ENCODE measurements around the gene SYNE2. TPM values are rescaled to one million over a fixed set of nuclear protein-coding genes. Genes with fewer than 3 reads are reported as not detected.

The SYNE2 gene
- total RNA-seq, 1 experiment from 2014 or later: 67.4 TPM

GRCh38 chr14:64081174-64081746 lies 228.5 kb downstream of the SYNE2 start:
- Mint-ChIP-seq H3K4me3 (ENCODE audit: unreplicated experiment) (no peak overlapping the region), H3K9me3 (ENCODE audit: unreplicated experiment) (no peaks in the 10 kb centered on the region), H3K27ac (ENCODE audit: low read depth, unreplicated experiment) (peak overlapping the region; percentile 96), H3K36me3 (ENCODE audit: insufficient read depth, unreplicated experiment) (peaks cover 7% of the 10 kb centered on the region), H3K4me1 (ENCODE audit: insufficient read depth, unreplicated experiment) (peaks cover 33% of the 10 kb centered on the region), H3K27me3 (ENCODE audit: insufficient read depth, unreplicated experiment) (no peaks in the 10 kb centered on the region)
- intact Hi-C loops (cut with micrococcal nuclease): loop anchor here (5.0 kb wide), 1 partner anchor 36 kb away; no protein-coding TSS in a partner anchor
- no TSS peak for BruUV-seq (replicated peaks)
- POLR2A ChIA-PET: interaction anchor here (0.9 to 10.5 kb wide), 5 partner anchors 11 to 158 kb away, joined by 3 to 121 read pairs (median 97); no protein-coding TSS in a partner anchor
- no peak for DNase-seq (ENCODE audit: unreplicated experiment)
- CTCF ChIA-PET: interaction anchor here (0.7 to 3.0 kb wide), 4 partner anchors 20 to 405 kb away, joined by 3 to 12 read pairs (median 5); no protein-coding TSS in a partner anchor
- TF ChIP-seq CTCF (IDR thresholded peaks at IDR 0.05; ENCODE audit: unreplicated experiment): no peak

GRCh38 chr14:64082837-64083236 lies 230.0 kb downstream of the SYNE2 start:
- ChIA-PET CTCF (interaction anchor here (0.6 to 3.0 kb wide), 9 partner anchors 12 to 291 kb away, joined by 3 to 12 read pairs (median 4); no protein-coding TSS in a partner anchor), POLR2A (interaction anchor here (0.6 to 10.5 kb wide), 26 partner anchors 9 to 305 kb away, joined by 3 to 121 read pairs (median 5); partner anchors contain the start of gene SYNE2)
- Mint-ChIP-seq H3K9me3 (ENCODE audit: unreplicated experiment) (no peaks in the 10 kb centered on the region), H3K27me3 (ENCODE audit: insufficient read depth, unreplicated experiment) (no peaks in the 10 kb centered on the region), H3K36me3 (ENCODE audit: insufficient read depth, unreplicated experiment) (peaks cover 7% of the 10 kb centered on the region), H3K4me1 (ENCODE audit: insufficient read depth, unreplicated experiment) (peaks cover 33% of the 10 kb centered on the region), H3K27ac (ENCODE audit: low read depth, unreplicated experiment) (peak overlapping the region; percentile 96), H3K4me3 (ENCODE audit: unreplicated experiment) (peak overlapping the region; percentile 56)
- TF ChIP-seq CTCF (IDR thresholded peaks at IDR 0.05; ENCODE audit: unreplicated experiment): no peak
- no TSS peak for BruUV-seq (replicated peaks)
- peak; percentile 92 for DNase-seq (ENCODE audit: unreplicated experiment)
- intact Hi-C loops (cut with micrococcal nuclease): loop anchor here (5.0 kb wide), 1 partner anchor 34 kb away; no protein-coding TSS in a partner anchor

- no peaks in the 10 kb centered on the region for H3K36me3 Mint-ChIP-seq (ENCODE audit: insufficient read depth, unreplicated experiment)
- H3K27me3 Mint-ChIP-seq (ENCODE audit: insufficient read depth, unreplicated experiment): no peaks in the 10 kb centered on the region
- H3K9me3 Mint-ChIP-seq (ENCODE audit: unreplicated experiment): no peaks in the 10 kb centered on the region
- BruUV-seq (replicated peaks): no TSS peak
- intact Hi-C loops (cut with micrococcal nuclease): no loop called here
- no peak overlapping the region for H3K4me3 Mint-ChIP-seq (ENCODE audit: unreplicated experiment)
- TF ChIP-seq CTCF (IDR thresholded peaks at IDR 0.05; ENCODE audit: unreplicated experiment): no peak
- ChIA-PET POLR2A (interaction anchor here (0.6 to 2.6 kb wide), 2 partner anchors 24 to 822 kb away, joined by 3 to 6 read pairs; no protein-coding TSS in a partner anchor), CTCF (interaction anchor here (1.8 kb wide), 1 partner anchor 31 kb away, joined by 3 read pairs; no protein-coding TSS in a partner anchor)
- H3K4me1 Mint-ChIP-seq (ENCODE audit: insufficient read depth, unreplicated experiment): peaks cover 11% of the 10 kb centered on the region
- no peak for DNase-seq (ENCODE audit: unreplicated experiment)
- no peak overlapping the region for H3K27ac Mint-ChIP-seq (ENCODE audit: low read depth, unreplicated experiment)
Observed at GRCh38 chr14:64088647-64088964, 235.8 kb downstream of the SYNE2 start.

- no peak overlapping the region for H3K27ac Mint-ChIP-seq (ENCODE audit: low read depth, unreplicated experiment)
- H3K9me3 Mint-ChIP-seq (ENCODE audit: unreplicated experiment): no peaks in the 10 kb centered on the region
- ChIA-PET POLR2A (no interaction called here), CTCF (no interaction called here)
- no peaks in the 10 kb centered on the region for H3K27me3 Mint-ChIP-seq (ENCODE audit: insufficient read depth, unreplicated experiment)
- H3K36me3 Mint-ChIP-seq (ENCODE audit: insufficient read depth, unreplicated experiment): no peaks in the 10 kb centered on the region
- no peak overlapping the region for H3K4me3 Mint-ChIP-seq (ENCODE audit: unreplicated experiment)
- intact Hi-C loops (cut with micrococcal nuclease): no loop called here
- peaks cover 7% of the 10 kb centered on the region for H3K4me1 Mint-ChIP-seq (ENCODE audit: insufficient read depth, unreplicated experiment)
- DNase-seq (ENCODE audit: unreplicated experiment): no peak
- BruUV-seq (replicated peaks): no TSS peak
- TF ChIP-seq CTCF (IDR thresholded peaks at IDR 0.05; ENCODE audit: unreplicated experiment): no peak
Observed at GRCh38 chr14:64089920-64090319, 237.1 kb downstream of the SYNE2 start.

Data from MCF 10A (cell line).